Keratinocyte (primary cell): ENCODE data around the gene YWHAH. TPM values are rescaled to one million over a fixed set of nuclear protein-coding genes. Genes with fewer than 3 reads are reported as not detected.

Experiments
- DNase-seq: peaks from one replicate; pipeline ENCODE4 v3.0.0-alpha.2; 2011; ENCODE audit warnings: low read depth, missing footprints, low spot score
- FAIRE-seq: peaks from 2 replicates; lab custom pipeline; 2011; peaks lifted over from hg19 to GRCh38; lab: Jason Lieb, UNC
- H2AFZ ChIP-seq: 2 replicates; pipeline ENCODE4 v1.6.0; 2012; ENCODE audit warnings: low read length, control low read depth, inconsistent platforms; ENCODE audit not compliant: control insufficient read depth
- H3K27ac ChIP-seq: 2 replicates; pipeline ENCODE4 v1.5.1; 2011; ENCODE audit warnings: low read length; ENCODE audit not compliant: control insufficient read depth, insufficient read depth
- H3K27me3 ChIP-seq: 3 replicates; pipeline ENCODE4 v1.6.0; 2011; ENCODE audit warnings: low read length; ENCODE audit not compliant: control insufficient read depth, insufficient read depth; ENCODE audit errors: extremely low read depth
- H3K36me3 ChIP-seq, 2 experiments: 2 replicates in 1 of 2; 3 replicates in 1 of 2; pipeline ENCODE4 v1.5.1; 2011; ENCODE audit warnings: low read length in 2 of 2, mild to moderate bottlenecking in 1 of 2; ENCODE audit not compliant: control insufficient read depth in 2 of 2, insufficient read depth in 2 of 2; ENCODE audit errors: extremely low read depth in 1 of 2
- H3K4me1 ChIP-seq: 3 replicates; pipeline ENCODE4 v1.5.1; 2011; ENCODE audit warnings: low read length; ENCODE audit not compliant: control insufficient read depth, insufficient read depth; ENCODE audit errors: extremely low read depth
- H3K4me2 ChIP-seq: 3 replicates; pipeline ENCODE4 v1.6.0; 2011; ENCODE audit warnings: low read depth, low read length; ENCODE audit not compliant: control insufficient read depth, insufficient read depth; ENCODE audit errors: extremely low read depth
- H3K4me3 ChIP-seq, 3 experiments: fragments of 200-600 bp in 1 of 3; sonication (generic) in 1 of 3; 2 replicates in 2 of 3; 3 replicates in 1 of 3; pipeline ENCODE4 v1.5.1; 2011 to 2016; ENCODE audit warnings: low read length in 3 of 3, mild to moderate bottlenecking in 3 of 3, control low read depth in 2 of 3, inconsistent platforms in 1 of 3, low read depth in 1 of 3, mixed read lengths in 1 of 3, mixed run types in 1 of 3, moderate library complexity in 1 of 3; ENCODE audit not compliant: control insufficient read depth in 2 of 3, insufficient read depth in 2 of 3; ENCODE audit errors: extremely low read depth in 1 of 3
- H3K79me2 ChIP-seq: 2 replicates; pipeline ENCODE4 v1.6.0; 2012; ENCODE audit warnings: low read length; ENCODE audit not compliant: control insufficient read depth, insufficient read depth
- H3K9ac ChIP-seq: 3 replicates; pipeline ENCODE4 v1.6.0; 2011; ENCODE audit warnings: low read length; ENCODE audit not compliant: control insufficient read depth, insufficient read depth; ENCODE audit errors: extremely low read depth
- H3K9me1 ChIP-seq: 3 replicates; pipeline ENCODE4 v1.6.0; 2011; ENCODE audit warnings: low read length; ENCODE audit not compliant: control insufficient read depth, insufficient read depth; ENCODE audit errors: extremely low read depth
- H3K9me3 ChIP-seq: 2 replicates; pipeline ENCODE4 v1.5.1; 2012; ENCODE audit warnings: low read depth, low read length; ENCODE audit not compliant: control insufficient read depth
- H4K20me1 ChIP-seq: 3 replicates; pipeline ENCODE4 v1.6.0; 2011; ENCODE audit warnings: low read length; ENCODE audit not compliant: control insufficient read depth, insufficient read depth; ENCODE audit errors: extremely low read depth
- EZH2 ChIP-seq: IDR thresholded peaks from one replicate; pipeline ENCODE4 v1.6.1; 2012; ENCODE audit warnings: inconsistent platforms, mild to moderate bottlenecking, low read length, moderate library complexity
- dilution Hi-C: fragments of 300-500 bp; cut with MboI; formaldehyde crosslinking; loops from one replicate; pipeline ENCODE4 v1.7.0; 2020; ENCODE audit warnings: low sequenced_read_pairs; ENCODE audit not compliant: extremely low pct_ligation_motif_present
- polyA plus RNA-seq, 5 experiments: library from polyadenylated mRNA; depleted of rRNA in 3 of 5; stranded (reverse) in 3 of 5; stranded (forward) in 1 of 5; unstranded in 1 of 5; fragments of >200 nt; gene quantifications; 1 replicate in 1 of 5; 2 replicates in 3 of 5; 3 replicates in 1 of 5; pipeline versions ENCODE4 v1.2.1 to v1.2.3, GENCODE V29; 2011 to 2012; ENCODE audit warnings: missing spikeins in 2 of 5, low read depth in 1 of 5, low replicate concordance in 1 of 5
- TF ChIP-seq, protein P1 (sequence below), 3 experiments: IDR thresholded peaks in 1 of 3; conservative IDR thresholded peaks in 1 of 3; optimal IDR thresholded peaks in 1 of 3; 2 replicates in 2 of 3; 3 replicates in 1 of 3; pipeline versions ENCODE3 to v1.5.1; 2011; ENCODE audit warnings: low read length in 3 of 3, mild to moderate bottlenecking in 3 of 3, moderate library complexity in 2 of 3, control low read depth in 1 of 3, inconsistent platforms in 1 of 3; ENCODE audit not compliant: insufficient read depth in 2 of 3; ENCODE audit errors: extremely low read depth in 1 of 3

YWHAH gene
- polyA plus RNA-seq, 1 donor (not counting 4 experiments of a cell fraction or from before 2014, with no cell fraction given) = 108 TPM

GRCh38 chr22:31898926-31899325 lies 45.4 kb upstream of the YWHAH start:
- peaks cover 5 to 11% of the 10 kb centered on the region in 2 experiments for H3K36me3 ChIP-seq

GRCh38 chr22:31899669-31900068 lies 44.7 kb upstream of the YWHAH start:
- no peak overlapping the region for H3K4me2 ChIP-seq
- no peak for FAIRE-seq
- H3K4me3 ChIP-seq = no peak overlapping the region
- H3K79me2 ChIP-seq = no peaks in the 10 kb centered on the region
- DNase-seq = no peak
- no peaks in the 10 kb centered on the region for H4K20me1 ChIP-seq
- dilution Hi-C loops = no loop called here
- no peaks in the 10 kb centered on the region for H3K27me3 ChIP-seq
- H3K9ac ChIP-seq = no peak overlapping the region
- H3K4me1 ChIP-seq = no peaks in the 10 kb centered on the region
- H3K27ac ChIP-seq = no peak overlapping the region
- no peaks in the 10 kb centered on the region for H3K9me1 ChIP-seq
- no peak overlapping the region for H2AFZ ChIP-seq
- no peaks in the 10 kb centered on the region for H3K9me3 ChIP-seq
- peaks cover 5 to 10% of the 10 kb centered on the region in 2 experiments for H3K36me3 ChIP-seq
- TF ChIP-seq EZH2 = no peak
- TF ChIP-seq, protein P1, sequence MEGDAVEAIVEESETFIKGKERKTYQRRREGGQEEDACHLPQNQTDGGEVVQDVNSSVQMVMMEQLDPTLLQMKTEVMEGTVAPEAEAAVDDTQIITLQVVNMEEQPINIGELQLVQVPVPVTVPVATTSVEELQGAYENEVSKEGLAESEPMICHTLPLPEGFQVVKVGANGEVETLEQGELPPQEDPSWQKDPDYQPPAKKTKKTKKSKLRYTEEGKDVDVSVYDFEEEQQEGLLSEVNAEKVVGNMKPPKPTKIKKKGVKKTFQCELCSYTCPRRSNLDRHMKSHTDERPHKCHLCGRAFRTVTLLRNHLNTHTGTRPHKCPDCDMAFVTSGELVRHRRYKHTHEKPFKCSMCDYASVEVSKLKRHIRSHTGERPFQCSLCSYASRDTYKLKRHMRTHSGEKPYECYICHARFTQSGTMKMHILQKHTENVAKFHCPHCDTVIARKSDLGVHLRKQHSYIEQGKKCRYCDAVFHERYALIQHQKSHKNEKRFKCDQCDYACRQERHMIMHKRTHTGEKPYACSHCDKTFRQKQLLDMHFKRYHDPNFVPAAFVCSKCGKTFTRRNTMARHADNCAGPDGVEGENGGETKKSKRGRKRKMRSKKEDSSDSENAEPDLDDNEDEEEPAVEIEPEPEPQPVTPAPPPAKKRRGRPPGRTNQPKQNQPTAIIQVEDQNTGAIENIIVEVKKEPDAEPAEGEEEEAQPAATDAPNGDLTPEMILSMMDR (optimal IDR thresholded peaks at IDR 0.05 in 1 of 3, IDR thresholded peaks at IDR 0.05 in 1 of 3, conservative IDR thresholded peaks at IDR 0.05 in 1 of 3; ENCODE audit: extremely low read depth in 1 of 3, insufficient read depth in 2 of 3, low read length in 3 of 3) = no peak

More at GRCh38 chr22:31898926-31899325, 45.4 kb upstream of the YWHAH start:
- TF ChIP-seq, protein P1 (optimal IDR thresholded peaks at IDR 0.05 in 1 of 3, IDR thresholded peaks at IDR 0.05 in 1 of 3, conservative IDR thresholded peaks at IDR 0.05 in 1 of 3; ENCODE audit: extremely low read depth in 1 of 3, insufficient read depth in 2 of 3, low read length in 3 of 3) = no peak
- no peak for TF ChIP-seq EZH2
- Histone ChIP-seq H3K79me2 (no peaks in the 10 kb centered on the region), H3K4me2 (no peak overlapping the region), H3K4me3 (no peak overlapping the region), H3K27ac (no peak overlapping the region), H3K27me3 (no peaks in the 10 kb centered on the region), H3K4me1 (no peaks in the 10 kb centered on the region), H3K9me1 (no peaks in the 10 kb centered on the region), H3K9me3 (no peaks in the 10 kb centered on the region), H3K9ac (no peak overlapping the region), H4K20me1 (no peaks in the 10 kb centered on the region), H2AFZ (no peak overlapping the region)
- FAIRE-seq (no peak), DNase-seq (no peak)
- dilution Hi-C loops = no loop called here
